CD4-positive, alpha-beta T cell treated with Interferon alpha-2 for 1 hour (primary cell): ENCODE data around the gene SLC39A9.

ENCODE experiments used
- DNase-seq, 2 donors: peaks; one replicate each; pipeline ENCODE4 v3.0.0-alpha.2; 2020 to 2022

The SLC39A9 gene

GRCh38 chr14:69505338-69506240 is 107.1 kb downstream of the SLC39A9 start:
- DNase-seq, result no peak

GRCh38 chr14:69506241-69506595 is 107.7 kb downstream of the SLC39A9 start:
- no peak for DNase-seq
